Right atrium auricular region (tissue), 2 donors: ENCODE data around the gene BARD1. TPM values are rescaled to one million over a fixed set of nuclear protein-coding genes. Genes with fewer than 3 reads are reported as not detected.

Source experiments
- DNase-seq: peaks from one replicate; pipeline ENCODE4 v3.0.0-alpha.2; 2019; ENCODE audit warnings: low spot score
- H3K27ac ChIP-seq, 2 donors: fragments of 200-600 bp; sonication (generic); 1 replicate in 1 of 2; 2 replicates in 1 of 2; pipeline ENCODE4 v1.5.1; 2016 to 2019
- H3K27me3 ChIP-seq, 2 donors: fragments of 200-600 bp; sonication (generic); one replicate each; pipeline versions ENCODE4 v1.5.1 to v1.6.0; 2017 to 2019
- H3K36me3 ChIP-seq: fragments of 200-600 bp; sonication (generic); one replicate; pipeline ENCODE4 v1.5.1; 2016
- H3K4me1 ChIP-seq, 2 donors: fragments of 200-600 bp; sonication (generic); one replicate each; pipeline versions ENCODE4 v1.5.1 to v1.6.0; 2017 to 2019
- H3K4me3 ChIP-seq, 2 donors: fragments of 200-600 bp; sonication (generic); 1 replicate in 1 of 2; 2 replicates in 1 of 2; pipeline ENCODE4 v1.5.1; 2017 to 2019; ENCODE audit warnings: mild to moderate bottlenecking in 1 of 2, moderate library complexity in 1 of 2
- H3K9me3 ChIP-seq, 2 donors: fragments of 200-600 bp; sonication (generic); one replicate each; pipeline ENCODE4 v1.5.1; 2019
- total RNA-seq, 2 donors: library from RNA; depleted of rRNA; stranded (reverse); fragments of >200 nt; gene quantifications; one replicate each; pipeline ENCODE4 v1.1.0, GENCODE V29; 2016
- TF ChIP-seq, protein P1 (sequence below), 2 donors: fragments of 200-600 bp; sonication (generic); IDR thresholded peaks; one replicate each; pipeline ENCODE4 v1.5.1; 2019; ENCODE audit warnings: antibody characterized with exemption in 2 of 2

The BARD1 gene
- total RNA-seq, 2 donors from 2014 or later = 13.5 to 15.7 TPM

- DNase-seq = no peak
- no peaks in the 10 kb centered on the region for H3K36me3 ChIP-seq
- H3K4me3 ChIP-seq = no peak overlapping the region
- no peak overlapping the region for H3K27ac ChIP-seq
- TF ChIP-seq, protein P1, sequence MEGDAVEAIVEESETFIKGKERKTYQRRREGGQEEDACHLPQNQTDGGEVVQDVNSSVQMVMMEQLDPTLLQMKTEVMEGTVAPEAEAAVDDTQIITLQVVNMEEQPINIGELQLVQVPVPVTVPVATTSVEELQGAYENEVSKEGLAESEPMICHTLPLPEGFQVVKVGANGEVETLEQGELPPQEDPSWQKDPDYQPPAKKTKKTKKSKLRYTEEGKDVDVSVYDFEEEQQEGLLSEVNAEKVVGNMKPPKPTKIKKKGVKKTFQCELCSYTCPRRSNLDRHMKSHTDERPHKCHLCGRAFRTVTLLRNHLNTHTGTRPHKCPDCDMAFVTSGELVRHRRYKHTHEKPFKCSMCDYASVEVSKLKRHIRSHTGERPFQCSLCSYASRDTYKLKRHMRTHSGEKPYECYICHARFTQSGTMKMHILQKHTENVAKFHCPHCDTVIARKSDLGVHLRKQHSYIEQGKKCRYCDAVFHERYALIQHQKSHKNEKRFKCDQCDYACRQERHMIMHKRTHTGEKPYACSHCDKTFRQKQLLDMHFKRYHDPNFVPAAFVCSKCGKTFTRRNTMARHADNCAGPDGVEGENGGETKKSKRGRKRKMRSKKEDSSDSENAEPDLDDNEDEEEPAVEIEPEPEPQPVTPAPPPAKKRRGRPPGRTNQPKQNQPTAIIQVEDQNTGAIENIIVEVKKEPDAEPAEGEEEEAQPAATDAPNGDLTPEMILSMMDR (IDR thresholded peaks at IDR 0.05) = no peak
- H3K9me3 ChIP-seq = no peaks in the 10 kb centered on the region
- H3K4me1 ChIP-seq = no peaks in the 10 kb centered on the region
- H3K27me3 ChIP-seq = no peaks in the 10 kb centered on the region
These were observed 129.7 kb downstream of the BARD1 start for GRCh38 chr2:214679736-214680135.

DNA sequence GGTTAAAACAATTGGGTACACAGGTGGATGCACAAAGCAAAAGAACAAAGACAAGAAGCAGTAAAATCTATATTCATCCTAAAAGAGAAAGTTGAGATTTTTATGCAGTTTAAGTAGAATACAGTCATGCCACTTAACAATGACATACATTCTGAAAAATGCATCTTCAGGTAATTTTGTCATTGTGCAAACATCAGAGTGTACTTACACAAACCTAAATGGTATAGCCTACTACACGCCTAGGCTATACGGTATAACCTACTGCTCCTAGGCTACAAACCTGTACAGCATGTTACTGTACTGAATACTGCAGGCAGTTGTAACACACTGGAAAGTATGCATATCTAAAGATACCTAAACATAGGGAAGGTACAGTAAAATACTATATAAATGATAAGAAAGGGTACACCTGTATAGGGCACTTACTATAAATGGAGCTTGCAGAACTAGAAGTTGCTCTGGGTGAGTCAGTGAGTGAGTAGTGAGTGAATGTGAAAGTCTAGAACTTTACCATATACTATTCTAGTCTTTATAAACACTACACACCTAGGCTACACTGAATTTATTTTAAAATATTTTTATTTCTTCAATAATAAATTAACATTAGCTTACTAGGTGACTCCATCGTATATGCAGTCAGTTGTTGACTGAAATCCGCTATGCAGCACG, 132.9 kb downstream of the BARD1 start:
- Histone ChIP-seq H3K4me1 (no peaks in the 10 kb centered on the region), H3K27ac (no peak overlapping the region), H3K36me3 (no peaks in the 10 kb centered on the region), H3K4me3 (no peak overlapping the region), H3K9me3 (no peaks in the 10 kb centered on the region), H3K27me3 (no peaks in the 10 kb centered on the region)
- TF ChIP-seq, protein P1 (IDR thresholded peaks at IDR 0.05) = no peak
- no peak for DNase-seq
